GM12878 (cell line): ENCODE measurements around the gene KTI12. TPM values are rescaled to one million over a fixed set of nuclear protein-coding genes. Genes with fewer than 3 reads are reported as not detected.
A peak's percentile ranks its signal among the peaks of the same experiment; 100 is the strongest.

Experiments
- BCL11A ChIP-seq: IDR thresholded peaks from 2 replicates; pipeline ENCODE4 v1.6.1; 2011; ENCODE audit warnings: low read depth, low read length
- CEBPB ChIP-seq, 2 experiments: fragments of 150-350 bp in 1 of 2; IDR thresholded peaks; 2 replicates each; pipeline ENCODE4 v1.6.1; 2012 to 2014; ENCODE audit warnings: low read depth in 2 of 2, low read length in 2 of 2, borderline replicate concordance in 1 of 2, inconsistent platforms in 1 of 2
- CHD2 ChIP-seq: IDR thresholded peaks from 2 replicates; pipeline ENCODE4 v1.6.1; 2011; ENCODE audit warnings: low read depth, low read length, improper control_type of control experiment, borderline replicate concordance
- EP300 ChIP-seq, 2 experiments: fragments of 150-350 bp in 1 of 2; IDR thresholded peaks; 2 replicates each; pipeline ENCODE4 v1.6.1; 2011 to 2012; ENCODE audit warnings: low read depth in 2 of 2, low read length in 2 of 2, borderline replicate concordance in 1 of 2, improper control_type of control experiment in 1 of 2, inconsistent platforms in 1 of 2; ENCODE audit not compliant: control insufficient read depth in 1 of 2
- HDGF ChIP-seq: fragments of 450-650 bp; IDR thresholded peaks from 2 replicates; pipeline ENCODE4 v1.6.1; 2016; ENCODE audit warnings: antibody characterized with exemption
- MYB ChIP-seq: fragments of 150-350 bp; IDR thresholded peaks from 2 replicates; pipeline ENCODE4 v1.6.1; 2014; ENCODE audit warnings: mild to moderate bottlenecking, low read depth, low read length, borderline replicate concordance
- NBN ChIP-seq: fragments of 450-650 bp; IDR thresholded peaks from 2 replicates; pipeline ENCODE4 v1.6.1; 2016
- NFIC ChIP-seq: IDR thresholded peaks from 2 replicates; pipeline ENCODE4 v1.6.1; 2012; ENCODE audit warnings: low read depth, mild to moderate bottlenecking, inconsistent platforms, low read length, moderate library complexity
- NR2C1 ChIP-seq: fragments of 450-650 bp; IDR thresholded peaks from 2 replicates; pipeline ENCODE4 v1.6.1; 2017; ENCODE audit warnings: antibody characterized with exemption, mild to moderate bottlenecking, moderate library complexity
- RAD21 ChIP-seq: IDR thresholded peaks from 2 replicates; pipeline ENCODE4 v1.6.1; 2011; ENCODE audit warnings: mild to moderate bottlenecking, low read depth, low read length, moderate library complexity; ENCODE audit not compliant: insufficient read depth
- RFX5 ChIP-seq: IDR thresholded peaks from 2 replicates; pipeline ENCODE4 v1.6.1; 2011; ENCODE audit warnings: low read depth, low read length, improper control_type of control experiment
- RUNX3 ChIP-seq: IDR thresholded peaks from 2 replicates; pipeline ENCODE4 v1.6.1; 2012; ENCODE audit warnings: low read length, inconsistent platforms
- SIN3A ChIP-seq: IDR thresholded peaks from 2 replicates; pipeline ENCODE4 v1.6.1; 2012; ENCODE audit warnings: low read depth, low read length, improper control_type of control experiment
- SIX5 ChIP-seq: IDR thresholded peaks from 2 replicates; pipeline ENCODE4 v1.6.1; 2011; ENCODE audit warnings: mild to moderate bottlenecking, low read depth, low read length, moderate library complexity; ENCODE audit not compliant: severe bottlenecking
- SMAD1 ChIP-seq: fragments of 450-650 bp; IDR thresholded peaks from 2 replicates; pipeline ENCODE4 v1.6.1; 2018; ENCODE audit warnings: mild to moderate bottlenecking, low read depth; ENCODE audit not compliant: partially characterized antibody
- SMAD5 ChIP-seq: IDR thresholded peaks from 2 replicates; pipeline ENCODE4 v1.6.1; 2016; ENCODE audit warnings: antibody characterized with exemption, low read depth
- STAT1 ChIP-seq: fragments of 450-650 bp; conservative IDR thresholded peaks from 2 replicates; pipeline ENCODE4 v1.6.1; 2014; ENCODE audit warnings: antibody characterized with exemption, mild to moderate bottlenecking
- TARDBP ChIP-seq: IDR thresholded peaks from 2 replicates; pipeline ENCODE4 v1.6.1; 2016; ENCODE audit warnings: borderline replicate concordance
- TBL1XR1 ChIP-seq: IDR thresholded peaks from 2 replicates; pipeline ENCODE4 v1.6.1; 2012; ENCODE audit warnings: low read depth, low read length, improper control_type of control experiment
- ZNF207 ChIP-seq: fragments of 450-650 bp; IDR thresholded peaks from 2 replicates; pipeline ENCODE4 v1.6.1; 2014; ENCODE audit warnings: antibody characterized with exemption, mild to moderate bottlenecking, borderline replicate concordance
- polyA plus RNA-seq, 11 experiments: library from polyadenylated mRNA; depleted of rRNA in 4 of 11; unstranded in 6 of 11; stranded (reverse) in 5 of 11; fragments of >200 nt; fragmentation: Nextera tagmentation in 4 of 11; fragmentation: Illumina TruSeq in 1 of 11; extraction: Ambion mirVana in 4 of 11; extraction: Trizol in 1 of 11; gene quantifications; 1 replicate in 1 of 11; 2 replicates in 10 of 11; pipeline versions ENCODE4 v1.2.1 to v1.2.3, GENCODE V29; 2011 to 2016; ENCODE audit warnings: inconsistent platforms in 2 of 11, missing spikeins in 2 of 11, low read depth in 1 of 11
- total RNA-seq, 4 experiments: library from RNA; depleted of rRNA in 3 of 4; stranded (reverse); fragments of >200 nt in 3 of 4; fragmentation: Illumina TruSeq in 1 of 4; extraction: Trizol in 1 of 4; gene quantifications; 2 replicates each; pipeline versions ENCODE4 v1.2.1 to v1.2.3, GENCODE V29; 2013 to 2021
- TF ChIP-seq, protein P1 (sequence below): fragments of 450-650 bp; IDR thresholded peaks from 2 replicates; pipeline ENCODE4 v1.6.1; 2017; ENCODE audit warnings: antibody characterized with exemption, mild to moderate bottlenecking, moderate library complexity
- TF ChIP-seq, protein P2 (sequence below): IDR thresholded peaks from 2 replicates; pipeline ENCODE4 v1.6.1; 2012; ENCODE audit warnings: low read depth, low read length, improper control_type of control experiment
- TF ChIP-seq, protein P3 (sequence below): IDR thresholded peaks from 2 replicates; pipeline ENCODE4 v1.6.1; 2011; ENCODE audit warnings: mild to moderate bottlenecking, low read depth, low read length, moderate library complexity; ENCODE audit not compliant: insufficient replicate concordance
- TF ChIP-seq, protein P4 (sequence below): fragments of 450-650 bp; IDR thresholded peaks from 2 replicates; pipeline ENCODE4 v1.6.1; 2017; ENCODE audit warnings: low read depth, mild to moderate bottlenecking, moderate library complexity
- TF ChIP-seq, protein P5 (sequence below): fragments of 450-650 bp; IDR thresholded peaks from 2 replicates; pipeline ENCODE4 v1.6.1; 2017; ENCODE audit warnings: borderline replicate concordance

Gene KTI12
- total and polyA plus RNA-seq, 10 of the 15 experiments (the other 5 are each of a cell fraction or from before 2014, with no cell fraction given), result 2.7 to 32.4 (median 17.6) TPM

DNA sequence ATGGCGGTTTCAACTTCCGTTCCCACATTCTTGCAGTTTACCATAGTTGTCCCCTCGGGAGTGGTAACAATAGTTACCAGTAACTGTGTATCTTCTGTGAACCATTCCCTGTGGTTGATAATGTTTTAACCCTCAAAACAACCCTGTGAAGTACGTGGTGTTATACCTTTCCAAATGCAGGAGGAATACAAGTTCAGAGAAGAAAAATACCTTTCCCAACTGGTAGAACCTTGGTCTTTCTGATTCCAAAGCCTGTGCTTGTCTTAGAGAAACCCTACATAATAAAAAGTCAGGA lies 23.3 kb upstream of the KTI12 start (continued):
- TF ChIP-seq, protein P1, sequence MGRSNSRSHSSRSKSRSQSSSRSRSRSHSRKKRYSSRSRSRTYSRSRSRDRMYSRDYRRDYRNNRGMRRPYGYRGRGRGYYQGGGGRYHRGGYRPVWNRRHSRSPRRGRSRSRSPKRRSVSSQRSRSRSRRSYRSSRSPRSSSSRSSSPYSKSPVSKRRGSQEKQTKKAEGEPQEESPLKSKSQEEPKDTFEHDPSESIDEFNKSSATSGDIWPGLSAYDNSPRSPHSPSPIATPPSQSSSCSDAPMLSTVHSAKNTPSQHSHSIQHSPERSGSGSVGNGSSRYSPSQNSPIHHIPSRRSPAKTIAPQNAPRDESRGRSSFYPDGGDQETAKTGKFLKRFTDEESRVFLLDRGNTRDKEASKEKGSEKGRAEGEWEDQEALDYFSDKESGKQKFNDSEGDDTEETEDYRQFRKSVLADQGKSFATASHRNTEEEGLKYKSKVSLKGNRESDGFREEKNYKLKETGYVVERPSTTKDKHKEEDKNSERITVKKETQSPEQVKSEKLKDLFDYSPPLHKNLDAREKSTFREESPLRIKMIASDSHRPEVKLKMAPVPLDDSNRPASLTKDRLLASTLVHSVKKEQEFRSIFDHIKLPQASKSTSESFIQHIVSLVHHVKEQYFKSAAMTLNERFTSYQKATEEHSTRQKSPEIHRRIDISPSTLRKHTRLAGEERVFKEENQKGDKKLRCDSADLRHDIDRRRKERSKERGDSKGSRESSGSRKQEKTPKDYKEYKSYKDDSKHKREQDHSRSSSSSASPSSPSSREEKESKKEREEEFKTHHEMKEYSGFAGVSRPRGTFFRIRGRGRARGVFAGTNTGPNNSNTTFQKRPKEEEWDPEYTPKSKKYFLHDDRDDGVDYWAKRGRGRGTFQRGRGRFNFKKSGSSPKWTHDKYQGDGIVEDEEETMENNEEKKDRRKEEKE, result no peak
- no peak for TF ChIP-seq ZNF207
- TF ChIP-seq CEBPB (IDR thresholded peaks at IDR 0.05; ENCODE audit: borderline replicate concordance in 1 of 2, low read depth in 2 of 2, low read length in 2 of 2), result no peak
- no peak for TF ChIP-seq BCL11A
- TF ChIP-seq MYB, result 0 out of 2 replicates have a peak, but pooled peaks have one; percentile 16
- no peak for TF ChIP-seq SMAD5
- no peak for TF ChIP-seq RFX5
- peak; percentile 2; the same call in 1 of the 2 replicates for TF ChIP-seq CHD2
- TF ChIP-seq STAT1, result no peak
- 0 out of 2 replicates have a peak, but pooled peaks have one; percentile 32 for TF ChIP-seq SIN3A
- no peak for TF ChIP-seq HDGF
- TF ChIP-seq, protein P2, sequence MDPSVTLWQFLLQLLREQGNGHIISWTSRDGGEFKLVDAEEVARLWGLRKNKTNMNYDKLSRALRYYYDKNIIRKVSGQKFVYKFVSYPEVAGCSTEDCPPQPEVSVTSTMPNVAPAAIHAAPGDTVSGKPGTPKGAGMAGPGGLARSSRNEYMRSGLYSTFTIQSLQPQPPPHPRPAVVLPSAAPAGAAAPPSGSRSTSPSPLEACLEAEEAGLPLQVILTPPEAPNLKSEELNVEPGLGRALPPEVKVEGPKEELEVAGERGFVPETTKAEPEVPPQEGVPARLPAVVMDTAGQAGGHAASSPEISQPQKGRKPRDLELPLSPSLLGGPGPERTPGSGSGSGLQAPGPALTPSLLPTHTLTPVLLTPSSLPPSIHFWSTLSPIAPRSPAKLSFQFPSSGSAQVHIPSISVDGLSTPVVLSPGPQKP, result peak; percentile 74
- peak; percentile 24 to 28; a peak in 1 of 4 replicates for TF ChIP-seq EP300 (IDR thresholded peaks at IDR 0.05; ENCODE audit: borderline replicate concordance in 1 of 2, control insufficient read depth in 1 of 2, low read depth in 2 of 2, low read length in 2 of 2)
- TF ChIP-seq, protein P3, sequence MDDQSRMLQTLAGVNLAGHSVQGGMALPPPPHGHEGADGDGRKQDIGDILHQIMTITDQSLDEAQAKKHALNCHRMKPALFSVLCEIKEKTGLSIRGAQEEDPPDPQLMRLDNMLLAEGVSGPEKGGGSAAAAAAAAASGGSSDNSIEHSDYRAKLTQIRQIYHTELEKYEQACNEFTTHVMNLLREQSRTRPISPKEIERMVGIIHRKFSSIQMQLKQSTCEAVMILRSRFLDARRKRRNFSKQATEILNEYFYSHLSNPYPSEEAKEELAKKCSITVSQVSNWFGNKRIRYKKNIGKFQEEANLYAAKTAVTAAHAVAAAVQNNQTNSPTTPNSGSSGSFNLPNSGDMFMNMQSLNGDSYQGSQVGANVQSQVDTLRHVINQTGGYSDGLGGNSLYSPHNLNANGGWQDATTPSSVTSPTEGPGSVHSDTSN, result no peak
- TF ChIP-seq NBN, result no peak
- TF ChIP-seq SMAD1, result no peak
- no peak for TF ChIP-seq NR2C1
- TF ChIP-seq RUNX3, result peak; percentile 92
- no peak for TF ChIP-seq TBL1XR1
- TF ChIP-seq TARDBP, result no peak
- TF ChIP-seq SIX5, result no peak
- no peak for TF ChIP-seq RAD21
- TF ChIP-seq, protein P4, sequence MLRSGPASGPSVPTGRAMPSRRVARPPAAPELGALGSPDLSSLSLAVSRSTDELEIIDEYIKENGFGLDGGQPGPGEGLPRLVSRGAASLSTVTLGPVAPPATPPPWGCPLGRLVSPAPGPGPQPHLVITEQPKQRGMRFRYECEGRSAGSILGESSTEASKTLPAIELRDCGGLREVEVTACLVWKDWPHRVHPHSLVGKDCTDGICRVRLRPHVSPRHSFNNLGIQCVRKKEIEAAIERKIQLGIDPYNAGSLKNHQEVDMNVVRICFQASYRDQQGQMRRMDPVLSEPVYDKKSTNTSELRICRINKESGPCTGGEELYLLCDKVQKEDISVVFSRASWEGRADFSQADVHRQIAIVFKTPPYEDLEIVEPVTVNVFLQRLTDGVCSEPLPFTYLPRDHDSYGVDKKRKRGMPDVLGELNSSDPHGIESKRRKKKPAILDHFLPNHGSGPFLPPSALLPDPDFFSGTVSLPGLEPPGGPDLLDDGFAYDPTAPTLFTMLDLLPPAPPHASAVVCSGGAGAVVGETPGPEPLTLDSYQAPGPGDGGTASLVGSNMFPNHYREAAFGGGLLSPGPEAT, result peak; percentile 50; the same call in 1 of the 2 replicates
- TF ChIP-seq, protein P5, sequence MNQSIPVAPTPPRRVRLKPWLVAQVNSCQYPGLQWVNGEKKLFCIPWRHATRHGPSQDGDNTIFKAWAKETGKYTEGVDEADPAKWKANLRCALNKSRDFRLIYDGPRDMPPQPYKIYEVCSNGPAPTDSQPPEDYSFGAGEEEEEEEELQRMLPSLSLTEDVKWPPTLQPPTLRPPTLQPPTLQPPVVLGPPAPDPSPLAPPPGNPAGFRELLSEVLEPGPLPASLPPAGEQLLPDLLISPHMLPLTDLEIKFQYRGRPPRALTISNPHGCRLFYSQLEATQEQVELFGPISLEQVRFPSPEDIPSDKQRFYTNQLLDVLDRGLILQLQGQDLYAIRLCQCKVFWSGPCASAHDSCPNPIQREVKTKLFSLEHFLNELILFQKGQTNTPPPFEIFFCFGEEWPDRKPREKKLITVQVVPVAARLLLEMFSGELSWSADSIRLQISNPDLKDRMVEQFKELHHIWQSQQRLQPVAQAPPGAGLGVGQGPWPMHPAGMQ, result no peak
- TF ChIP-seq NFIC, result no peak
